Ecto neural progenitor cell (in vitro differentiated cells): ENCODE measurements around the gene SLC11A2.
"Not testable (repeated sequence)": the region's sequence is repeated elsewhere in the genome, so short reads cannot be mapped to it uniquely, and the experiment has no call there.

Experiments
- DNase-seq: peaks from one replicate; pipeline ENCODE4 v3.0.0-alpha.2; 2018; ENCODE audit warnings: low spot score

SLC11A2 gene

DNA sequence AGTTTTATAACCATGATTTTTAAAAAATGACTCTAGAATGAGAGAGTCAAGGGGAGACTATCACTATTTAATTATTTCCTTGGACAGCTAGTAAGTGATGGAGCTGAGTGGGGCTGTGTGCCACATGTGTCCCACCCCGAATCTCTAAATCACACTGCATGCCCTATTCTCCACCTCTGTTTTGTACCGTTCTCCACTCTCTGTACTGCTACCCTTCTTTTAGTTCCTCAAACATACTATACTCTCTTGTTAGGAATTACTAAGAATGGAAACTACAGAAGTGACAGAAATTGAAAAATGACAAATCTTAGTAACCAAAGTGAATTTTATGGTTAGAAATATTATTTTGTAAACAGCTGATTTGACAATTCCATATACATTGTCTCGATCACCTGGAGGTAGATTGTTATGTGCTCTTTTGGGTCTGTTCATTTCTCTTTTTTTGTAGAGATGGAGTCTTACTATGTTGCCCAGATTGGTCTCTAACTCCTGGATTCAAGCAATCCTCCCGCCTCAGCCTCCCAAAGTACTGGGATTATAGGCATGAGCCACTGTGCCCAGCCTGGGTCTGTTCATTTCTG is 35.9 kb downstream of the SLC11A2 start:
- DNase-seq, result no peak

GRCh38 chr12:50988871-50989270 is 37.3 kb downstream of the SLC11A2 start:
- no peak for DNase-seq

GRCh38 chr12:50988051-50988450 is 38.1 kb downstream of the SLC11A2 start:
- DNase-seq, result no peak

DNA sequence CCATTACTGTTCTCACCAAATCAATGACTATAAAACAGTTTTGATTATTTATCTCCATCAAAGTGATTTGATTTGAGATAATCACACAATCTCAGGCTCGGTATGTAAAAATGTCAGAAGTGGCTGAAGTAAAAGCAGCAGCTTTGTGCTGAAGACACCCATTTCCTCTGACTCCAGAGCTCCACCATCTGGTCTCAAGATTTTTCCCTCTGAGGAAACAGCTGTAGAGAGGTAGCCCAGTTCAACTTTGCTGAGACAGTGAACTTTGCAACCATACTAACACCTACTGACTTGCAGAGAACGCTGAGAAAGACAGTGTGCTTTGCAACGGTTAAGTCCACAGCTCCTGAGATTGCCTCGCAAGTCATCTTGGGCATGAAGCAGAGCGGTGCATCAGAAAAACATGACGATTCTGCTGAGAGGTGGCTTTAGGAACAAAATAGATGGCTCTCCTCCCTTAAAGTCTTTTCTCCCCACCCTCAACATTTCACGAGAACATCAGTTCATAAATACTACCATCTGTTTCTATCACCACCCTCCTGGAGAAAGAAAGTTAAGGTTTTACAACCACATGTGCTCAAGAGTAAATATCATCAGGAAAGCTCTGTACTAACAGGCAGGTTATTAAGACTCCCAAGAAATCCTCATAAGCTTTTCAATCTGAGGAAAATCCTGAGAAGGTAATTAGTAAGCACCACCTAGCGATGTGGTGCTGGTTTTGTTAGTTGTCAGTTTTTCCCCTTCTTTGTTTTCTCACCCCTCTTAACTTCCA is 39.0 kb downstream of the SLC11A2 start:
- no peak for DNase-seq

DNA sequence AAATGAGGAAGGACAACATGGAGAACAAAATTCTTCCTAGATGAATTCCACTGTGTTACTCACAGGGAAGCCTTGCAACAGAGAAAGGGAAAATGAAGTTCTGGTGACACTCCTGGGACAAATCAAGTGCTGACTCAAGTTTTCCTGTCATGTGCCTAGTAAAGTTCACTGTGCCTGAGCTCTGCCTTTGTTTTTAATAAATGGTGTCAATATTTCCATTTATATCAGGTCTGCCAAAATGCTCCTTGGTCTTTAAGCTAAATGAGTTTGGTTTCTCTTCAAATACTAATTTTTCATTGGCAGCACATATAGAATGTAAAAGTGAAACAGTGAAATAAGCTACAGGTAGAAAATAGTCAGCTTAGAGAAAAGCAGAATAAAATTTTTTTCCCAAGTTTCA is 40.9 kb downstream of the SLC11A2 start:
- no peak for DNase-seq

GRCh38 chr12:50984586-50985298 is 41.4 kb downstream of the SLC11A2 start:
- DNase-seq, result no peak

DNA sequence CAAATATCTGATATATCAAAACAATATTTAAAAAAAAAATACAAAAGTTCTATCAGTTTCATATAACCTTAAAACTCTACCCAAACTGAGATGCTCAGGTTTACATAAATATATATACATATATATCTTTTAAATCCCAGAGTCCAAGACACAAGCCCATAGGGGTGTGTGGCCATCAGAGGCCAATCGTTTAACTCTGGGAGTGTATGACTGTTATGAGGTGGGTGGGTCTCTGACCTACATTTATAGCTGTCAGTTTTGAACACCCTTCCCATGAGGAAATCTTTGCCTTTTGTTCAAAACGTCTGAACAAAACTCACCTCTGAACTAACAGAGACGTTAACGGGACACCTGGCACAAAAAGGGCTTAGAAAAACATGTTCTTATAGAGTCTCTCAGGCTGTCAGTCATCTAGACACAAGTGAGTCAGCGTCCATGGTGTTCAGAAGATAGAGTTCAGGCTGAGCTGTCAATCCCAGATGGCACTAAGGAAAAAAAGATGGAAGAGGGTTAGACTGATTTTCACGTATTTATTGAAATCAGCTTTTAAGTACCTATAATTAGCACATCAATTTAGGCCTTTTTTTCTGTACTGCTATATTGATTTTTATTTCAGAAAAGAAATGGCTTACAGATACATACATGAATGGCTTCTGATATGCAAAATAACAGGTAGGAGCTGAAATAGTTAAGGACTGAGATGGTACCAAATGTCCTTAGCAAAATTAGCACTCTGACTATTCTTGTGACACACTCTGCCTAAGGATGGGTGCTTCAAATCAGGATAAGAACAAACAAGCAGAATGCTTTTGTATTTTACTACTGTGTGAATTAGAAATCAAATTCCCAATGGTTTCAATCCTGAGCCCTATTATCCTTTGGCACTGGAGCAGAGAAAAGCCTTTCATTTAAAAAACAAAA is 44.6 kb downstream of the SLC11A2 start:
- DNase-seq, result no peak

GRCh38 chr12:50980545-50980944 is 45.6 kb downstream of the SLC11A2 start:
- DNase-seq, result no peak

- no peak for DNase-seq
Measured at GRCh38 chr12:50979369-50980052, 46.7 kb downstream of the SLC11A2 start.

- no peak for DNase-seq
Measured at GRCh38 chr12:50971946-50972345, 54.2 kb downstream of the SLC11A2 start.

DNA sequence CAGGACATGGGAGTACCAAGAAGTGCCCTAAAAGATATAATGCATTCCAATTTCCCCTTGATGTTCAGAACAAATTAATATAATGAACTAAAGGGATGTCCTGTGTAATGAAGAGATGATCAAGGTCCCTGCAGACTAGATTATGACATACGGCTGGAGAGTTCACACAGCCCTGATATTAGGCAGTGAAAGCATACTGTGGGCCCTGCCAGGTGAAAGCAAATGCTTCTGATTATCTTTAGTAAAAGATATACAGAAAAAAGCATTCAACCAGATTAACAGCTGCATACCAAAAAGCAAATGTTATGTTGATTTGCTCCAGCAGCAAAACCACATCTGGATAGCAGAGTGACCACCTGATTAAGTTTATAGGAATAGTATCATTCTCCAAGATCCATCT is 61.8 kb downstream of the SLC11A2 start:
- no peak for DNase-seq

DNA sequence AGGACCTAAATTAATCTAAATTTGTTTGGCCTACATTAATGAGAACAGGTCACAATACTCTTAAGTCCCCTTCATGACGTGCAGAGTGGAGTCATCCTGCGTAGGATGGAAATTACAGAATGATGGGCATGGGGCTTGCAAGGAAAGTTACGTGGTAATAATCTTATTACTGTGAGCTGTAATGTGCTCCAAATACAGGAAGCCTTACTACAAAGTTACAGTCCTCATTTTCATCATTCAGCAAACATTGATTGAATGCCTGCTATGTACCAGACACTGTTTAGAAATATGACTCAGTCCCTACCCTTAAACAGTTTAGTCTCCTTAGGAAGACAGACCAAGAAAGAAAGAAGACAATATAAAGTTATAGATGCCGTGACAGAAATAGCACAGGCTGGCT is 64.5 kb downstream of the SLC11A2 start:
- DNase-seq, result no peak

- DNase-seq, result no peak
Measured at GRCh38 chr12:50960130-50960529, 66.1 kb downstream of the SLC11A2 start.

GRCh38 chr12:50955697-50956096 is 70.5 kb downstream of the SLC11A2 start:
- no peak for DNase-seq

GRCh38 chr12:50955288-50955687 is 70.9 kb downstream of the SLC11A2 start:
- DNase-seq, result no peak

GRCh38 chr12:50954789-50955188 is 71.4 kb downstream of the SLC11A2 start:
- DNase-seq, result not testable (repeated sequence)

DNA sequence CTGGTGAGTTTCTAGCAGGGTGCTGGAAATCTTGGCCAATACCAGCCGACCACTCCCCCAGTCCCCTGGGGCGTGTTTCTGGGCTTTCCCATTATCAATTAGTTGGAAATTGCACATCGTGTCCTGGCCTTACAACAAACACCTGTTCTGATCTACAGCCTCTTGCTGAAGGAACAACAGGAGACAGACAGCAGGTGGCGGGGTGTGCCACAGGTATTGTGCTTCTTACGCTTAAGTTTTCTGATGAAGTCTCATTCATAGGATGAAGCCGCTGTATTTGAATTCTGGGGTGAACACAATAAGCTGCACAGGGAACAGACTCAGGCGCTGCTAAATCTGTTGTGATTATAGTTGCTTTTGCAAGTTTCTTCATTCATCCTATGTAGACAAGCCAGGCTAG is 73.1 kb downstream of the SLC11A2 start:
- DNase-seq, result no peak

DNA sequence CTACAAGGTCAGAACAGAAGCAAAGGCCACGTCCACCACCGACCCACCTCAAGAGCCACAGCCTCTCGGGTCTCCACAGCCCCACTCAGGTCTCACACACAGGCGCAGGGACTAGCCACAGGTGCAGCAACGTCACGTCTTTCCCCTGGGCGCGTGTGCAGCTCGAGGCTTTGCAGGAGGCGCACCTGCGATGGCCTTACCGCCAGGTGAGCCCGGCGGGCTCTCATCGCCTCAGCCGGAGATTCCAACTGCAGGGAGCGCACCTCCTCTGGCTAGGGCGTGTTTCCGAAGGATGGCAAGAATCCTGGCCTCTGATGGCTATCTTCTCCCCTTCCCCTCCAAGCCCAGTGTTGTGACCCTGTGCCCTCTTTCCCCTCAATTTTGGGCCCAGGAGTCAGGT is 73.7 kb downstream of the SLC11A2 start, which contains the start of gene HIGD1C:
HIGD1C (plus strand) TSS at position 35 of the 400 bp plus-strand sequence. CDS start 1,455 bp downstream, outside the sequence.
- DNase-seq, result no peak

GRCh38 chr12:50951112-50951511 is 75.1 kb downstream of the SLC11A2 start:
- no peak for DNase-seq

DNA sequence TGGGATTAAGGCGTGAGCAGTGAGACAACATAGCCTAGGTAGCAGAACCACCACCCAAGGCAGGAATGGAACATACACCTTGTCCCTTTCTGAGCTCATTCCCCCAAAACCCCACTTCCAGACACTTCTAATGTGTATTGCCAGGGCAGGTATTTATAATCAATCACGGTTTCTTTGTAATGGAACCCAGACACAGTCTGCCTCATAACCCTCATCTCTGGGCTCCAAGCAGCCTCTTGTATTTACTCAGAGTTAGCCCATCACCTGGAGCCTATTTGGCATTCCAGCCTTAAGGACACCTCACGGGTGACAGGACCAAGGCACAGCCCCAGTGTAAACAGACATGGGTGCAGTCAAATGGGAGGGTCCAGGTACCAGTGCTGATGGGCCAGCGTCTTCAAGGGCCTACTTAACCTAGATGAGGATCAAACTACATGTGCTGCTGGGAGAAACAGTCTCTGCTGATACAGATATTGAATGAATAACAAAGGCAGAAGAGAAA is 76.3 kb downstream of the SLC11A2 start:
- DNase-seq, result no peak

- DNase-seq, result no peak
Measured at GRCh38 chr12:50948798-50949197, 77.4 kb downstream of the SLC11A2 start.
